Stimulated activated CD8-positive, alpha-beta memory T cell treated with anti-CD3 and anti-CD28 coated beads, Interleukin-4, amount 100 ng/mL, for 1 hour (primary cell): Measurements from ENCODE around the gene TICRR.
A peak's percentile ranks its signal among the peaks of the same experiment; 100 is the strongest.
"Not testable (repeated sequence)": the region's sequence is repeated elsewhere in the genome, so short reads cannot be mapped to it uniquely, and the experiment has no call there.

Source experiments
- DNase-seq, 2 donors: peaks; one replicate each; pipeline ENCODE4 v3.0.0-alpha.2; 2020; ENCODE audit warnings: low read depth in 2 of 2, low spot score in 1 of 2

TICRR gene, protein sequence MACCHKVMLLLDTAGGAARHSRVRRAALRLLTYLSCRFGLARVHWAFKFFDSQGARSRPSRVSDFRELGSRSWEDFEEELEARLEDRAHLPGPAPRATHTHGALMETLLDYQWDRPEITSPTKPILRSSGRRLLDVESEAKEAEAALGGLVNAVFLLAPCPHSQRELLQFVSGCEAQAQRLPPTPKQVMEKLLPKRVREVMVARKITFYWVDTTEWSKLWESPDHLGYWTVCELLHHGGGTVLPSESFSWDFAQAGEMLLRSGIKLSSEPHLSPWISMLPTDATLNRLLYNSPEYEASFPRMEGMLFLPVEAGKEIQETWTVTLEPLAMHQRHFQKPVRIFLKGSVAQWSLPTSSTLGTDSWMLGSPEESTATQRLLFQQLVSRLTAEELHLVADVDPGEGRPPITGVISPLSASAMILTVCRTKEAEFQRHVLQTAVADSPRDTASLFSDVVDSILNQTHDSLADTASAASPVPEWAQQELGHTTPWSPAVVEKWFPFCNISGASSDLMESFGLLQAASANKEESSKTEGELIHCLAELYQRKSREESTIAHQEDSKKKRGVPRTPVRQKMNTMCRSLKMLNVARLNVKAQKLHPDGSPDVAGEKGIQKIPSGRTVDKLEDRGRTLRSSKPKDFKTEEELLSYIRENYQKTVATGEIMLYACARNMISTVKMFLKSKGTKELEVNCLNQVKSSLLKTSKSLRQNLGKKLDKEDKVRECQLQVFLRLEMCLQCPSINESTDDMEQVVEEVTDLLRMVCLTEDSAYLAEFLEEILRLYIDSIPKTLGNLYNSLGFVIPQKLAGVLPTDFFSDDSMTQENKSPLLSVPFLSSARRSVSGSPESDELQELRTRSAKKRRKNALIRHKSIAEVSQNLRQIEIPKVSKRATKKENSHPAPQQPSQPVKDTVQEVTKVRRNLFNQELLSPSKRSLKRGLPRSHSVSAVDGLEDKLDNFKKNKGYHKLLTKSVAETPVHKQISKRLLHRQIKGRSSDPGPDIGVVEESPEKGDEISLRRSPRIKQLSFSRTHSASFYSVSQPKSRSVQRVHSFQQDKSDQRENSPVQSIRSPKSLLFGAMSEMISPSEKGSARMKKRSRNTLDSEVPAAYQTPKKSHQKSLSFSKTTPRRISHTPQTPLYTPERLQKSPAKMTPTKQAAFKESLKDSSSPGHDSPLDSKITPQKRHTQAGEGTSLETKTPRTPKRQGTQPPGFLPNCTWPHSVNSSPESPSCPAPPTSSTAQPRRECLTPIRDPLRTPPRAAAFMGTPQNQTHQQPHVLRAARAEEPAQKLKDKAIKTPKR (N-terminal part only)

DNA sequence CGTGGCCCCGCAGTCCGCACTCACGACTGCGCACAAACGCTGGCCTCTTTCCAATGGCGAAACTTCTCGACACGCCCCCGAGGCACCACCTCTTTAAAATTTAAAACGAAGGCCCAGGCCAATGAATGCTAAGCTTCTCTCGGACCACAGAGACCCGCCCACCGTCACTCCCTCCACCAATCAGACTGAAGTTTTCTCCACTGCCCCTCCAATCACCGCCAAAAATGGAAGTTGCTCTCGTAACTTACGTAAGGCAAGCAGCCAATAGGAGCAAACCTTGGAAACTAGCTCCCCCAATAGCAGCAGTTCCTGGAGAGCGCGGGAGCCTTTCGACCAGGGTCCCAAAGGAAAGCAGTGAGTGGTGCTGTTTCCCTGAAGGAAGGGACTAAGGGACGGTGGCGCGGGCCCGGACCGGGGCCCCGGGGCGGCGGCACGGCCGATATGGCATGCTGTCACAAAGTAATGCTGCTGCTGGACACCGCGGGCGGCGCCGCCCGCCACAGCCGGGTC, at the start of gene TICRR:
Gene TICRR, plus strand, starts transcription at position 324 of the 510 bp plus-strand sequence. Its CDS starts 118 bp downstream, at position 442.
- peak; percentile 69 to 87 for DNase-seq

DNA sequence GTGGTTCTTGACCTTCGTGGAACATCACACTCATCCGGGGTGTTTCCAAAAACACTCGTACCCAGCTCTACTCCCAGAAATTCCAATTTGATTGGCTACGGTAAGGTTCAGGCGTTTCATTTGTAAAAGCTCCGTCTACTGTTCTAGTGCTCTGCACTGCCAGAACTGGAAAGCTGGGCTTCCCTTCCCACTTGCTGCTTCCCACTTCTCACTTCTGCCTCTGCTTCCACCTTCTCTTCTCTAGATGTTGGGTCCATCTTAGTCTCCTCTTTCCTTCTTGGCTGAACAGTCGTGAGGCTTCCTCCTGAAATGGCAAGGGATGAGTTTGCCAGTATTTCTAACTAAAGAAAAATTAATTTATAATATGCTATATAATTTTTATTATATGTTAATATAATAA, 49.1 kb upstream of the TICRR start:
- no peak for DNase-seq

DNA sequence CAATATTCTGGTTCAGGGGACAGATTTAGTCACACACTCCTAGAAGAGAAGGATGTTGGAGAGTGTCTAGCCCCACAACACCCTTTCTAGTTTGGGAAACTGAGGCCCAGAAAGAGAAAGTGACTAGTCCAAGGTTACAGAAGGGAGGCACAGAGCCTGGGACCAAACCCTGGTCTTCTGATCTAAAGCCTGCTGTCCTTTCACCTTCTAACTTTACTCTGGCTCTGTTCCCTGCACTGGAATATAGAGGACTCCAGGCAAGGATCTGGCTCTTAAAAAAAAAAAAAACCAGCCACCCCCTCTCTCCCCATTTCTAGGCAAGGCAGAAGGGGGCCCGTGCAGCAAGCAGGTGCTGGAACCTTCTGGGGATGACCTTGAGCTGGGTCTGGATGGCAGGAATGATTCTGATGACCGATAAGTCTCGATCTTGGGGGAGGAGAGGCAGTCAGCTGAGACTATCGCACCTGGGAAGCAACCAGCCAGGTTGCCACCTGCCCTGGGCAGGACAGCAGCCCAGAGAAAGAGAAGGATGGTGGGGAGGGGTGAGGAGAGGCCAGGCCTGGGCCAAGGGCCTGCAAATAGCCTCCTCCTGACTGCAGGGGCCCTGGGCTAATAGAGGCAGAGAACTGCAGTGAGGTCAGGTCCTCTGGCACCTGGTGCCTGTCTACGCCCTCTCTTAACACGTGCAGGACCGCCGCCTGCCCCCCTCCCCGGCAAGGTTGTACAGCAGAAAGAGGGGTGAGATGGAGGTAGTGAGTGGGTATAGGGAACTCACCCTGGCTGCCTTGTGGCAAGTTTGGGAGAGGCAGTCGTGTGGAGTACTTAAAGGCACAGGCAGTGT, 48.4 kb upstream of the TICRR start:
- DNase-seq = no peak

DNA sequence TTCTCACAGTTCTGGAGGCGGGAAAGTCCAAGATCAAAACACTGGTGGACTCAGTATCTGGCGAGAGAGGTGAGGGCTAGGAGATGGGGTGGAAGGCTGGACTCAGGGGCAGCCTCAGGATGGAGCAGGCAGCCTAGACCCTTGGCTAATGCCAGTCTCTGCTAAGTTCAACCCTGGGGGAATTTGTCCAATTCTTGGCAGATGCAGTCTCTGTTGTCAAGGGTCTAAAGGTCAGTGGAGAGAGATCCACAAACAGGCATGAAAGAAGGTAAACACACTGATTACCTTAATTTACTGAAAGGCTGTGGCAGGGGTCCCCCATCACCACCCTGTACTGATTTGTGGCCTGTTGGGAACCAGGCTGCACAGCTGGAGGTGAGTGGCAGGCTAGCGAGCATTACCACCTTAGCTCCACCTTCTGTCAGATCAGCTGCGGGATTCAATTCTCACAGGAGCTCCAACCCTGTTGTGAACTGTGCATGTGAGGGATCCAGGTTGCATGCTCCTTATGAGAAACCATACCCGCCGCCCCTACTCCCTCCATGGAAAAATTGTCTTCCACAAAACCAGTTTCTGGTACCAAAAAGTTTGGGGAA, 46.4 kb upstream of the TICRR start:
- no peak for DNase-seq

DNA sequence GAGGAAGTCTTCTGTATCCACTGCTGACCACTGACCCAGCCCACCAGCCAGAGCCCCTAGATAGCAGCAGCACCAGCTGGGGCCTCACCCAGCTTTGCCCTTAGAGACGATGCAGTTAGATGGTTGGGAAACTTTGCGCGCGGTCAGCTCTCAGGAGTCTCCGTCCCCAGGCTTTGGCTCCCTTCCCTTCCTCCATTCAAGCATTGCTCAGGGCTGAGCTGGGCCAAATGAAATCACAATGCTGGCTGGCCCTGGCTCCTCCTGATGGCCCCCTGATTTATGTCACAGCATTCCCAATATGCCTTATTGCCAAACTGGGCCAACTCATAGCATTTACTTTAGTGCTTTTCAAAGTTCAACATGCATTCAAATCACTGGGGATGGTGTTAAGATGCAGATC, 44.3 kb upstream of the TICRR start:
- no peak for DNase-seq

DNA sequence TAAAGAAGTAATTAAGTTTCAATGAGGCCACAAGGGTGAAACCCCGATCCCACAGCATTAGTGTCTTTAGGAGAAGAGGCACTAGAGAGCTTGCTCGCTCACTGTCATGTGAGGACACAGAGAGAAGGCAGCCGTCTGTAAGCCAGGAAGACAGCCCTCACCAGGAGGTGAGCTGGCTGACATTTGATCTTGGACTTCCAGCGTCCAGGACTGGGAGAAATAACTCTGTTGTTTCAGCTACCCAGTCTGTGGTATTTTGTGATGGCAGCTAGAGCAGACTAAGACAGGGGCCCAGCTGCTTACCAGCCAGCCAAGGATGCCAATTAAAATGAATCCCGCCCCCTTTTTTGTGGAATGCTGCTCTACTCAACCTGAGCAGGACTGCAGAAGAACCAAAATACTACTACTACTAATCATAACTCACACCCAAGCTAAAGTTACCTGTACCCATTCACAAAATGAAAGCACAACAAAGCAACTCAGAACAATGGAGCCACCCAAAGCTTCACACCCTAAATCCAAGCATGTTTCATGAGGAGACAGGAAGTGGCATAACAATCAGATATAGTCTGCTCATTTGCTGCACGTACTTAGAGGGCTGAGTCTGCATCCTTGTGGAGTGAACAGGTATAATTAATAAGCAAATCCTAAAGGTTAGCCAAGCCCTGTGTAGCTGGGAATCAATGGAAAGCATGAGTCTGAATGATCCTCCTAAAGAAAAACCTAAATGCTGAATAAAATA, 43.3 kb upstream of the TICRR start:
- DNase-seq = no peak

DNA sequence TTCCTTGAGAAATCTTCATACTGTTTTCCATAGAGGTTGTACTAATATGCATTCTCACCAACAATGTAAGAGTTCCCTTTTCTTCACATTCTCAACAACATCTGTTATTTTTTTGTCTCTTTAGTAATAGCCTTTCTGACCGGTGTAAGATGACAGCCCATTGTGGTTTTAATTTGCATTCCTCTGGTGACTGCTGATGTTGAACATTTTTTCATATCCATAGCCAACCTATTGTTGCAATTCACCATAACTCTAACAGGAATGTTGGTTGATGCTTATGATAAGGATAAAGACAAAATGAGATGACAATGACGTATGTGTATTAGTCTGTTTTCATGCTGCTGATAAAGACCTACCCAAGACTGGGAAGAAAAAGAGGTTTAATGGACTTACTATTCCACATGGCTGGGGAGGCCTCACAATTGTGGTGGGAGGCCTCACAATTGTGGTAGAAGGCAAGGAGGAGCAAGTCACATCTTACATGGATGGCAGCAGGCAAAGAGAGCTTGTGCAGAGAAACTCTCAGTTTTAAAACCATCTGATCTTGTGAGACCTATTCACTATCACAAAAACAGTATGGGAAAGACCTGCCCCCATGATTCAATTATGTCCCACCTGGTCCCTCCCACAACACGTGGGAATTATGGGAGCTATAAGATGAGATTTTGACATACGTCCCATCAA, 41.3 kb upstream of the TICRR start:
- no peak for DNase-seq

DNA sequence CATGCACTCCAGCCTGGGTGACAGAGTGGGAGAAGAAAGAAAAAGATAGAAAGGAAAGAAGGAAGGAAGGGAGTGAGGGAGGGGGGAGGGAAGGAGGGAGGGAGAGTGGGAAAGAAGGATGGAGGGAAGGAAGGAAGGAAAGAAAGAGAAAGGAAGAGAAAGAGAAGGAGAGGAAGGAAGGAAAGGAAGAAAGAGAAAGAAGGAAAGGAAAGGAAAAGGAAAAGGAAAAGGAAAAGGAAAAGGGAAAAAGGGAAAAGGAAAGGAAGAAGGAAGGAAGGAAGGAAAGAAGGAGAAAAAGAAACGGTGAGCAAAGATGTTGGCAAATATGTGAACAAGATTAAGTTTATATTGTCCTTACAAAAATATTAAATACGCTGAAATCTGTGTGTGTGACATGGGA, 36.2 kb upstream of the TICRR start:
- DNase-seq = no peak

DNA sequence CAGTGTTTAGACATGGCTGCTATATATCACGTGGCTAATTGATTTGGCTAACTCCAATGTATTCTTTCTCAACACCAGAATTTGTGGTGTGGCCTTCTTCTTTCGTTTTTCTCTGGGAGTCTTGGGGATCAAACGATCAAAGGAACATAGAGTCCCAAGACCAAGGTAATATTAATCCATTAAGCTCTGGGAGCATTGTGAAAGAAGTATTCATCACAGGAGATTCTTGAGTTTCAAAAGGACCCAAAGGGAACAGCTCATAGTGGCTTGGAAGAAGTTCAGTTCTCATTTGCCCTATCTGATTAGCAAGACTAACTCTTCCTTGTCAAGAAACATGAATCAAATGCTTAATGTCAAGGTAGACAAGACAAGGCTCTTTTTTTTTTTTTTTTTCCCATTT, 32.9 kb upstream of the TICRR start:
- DNase-seq = no peak

DNA sequence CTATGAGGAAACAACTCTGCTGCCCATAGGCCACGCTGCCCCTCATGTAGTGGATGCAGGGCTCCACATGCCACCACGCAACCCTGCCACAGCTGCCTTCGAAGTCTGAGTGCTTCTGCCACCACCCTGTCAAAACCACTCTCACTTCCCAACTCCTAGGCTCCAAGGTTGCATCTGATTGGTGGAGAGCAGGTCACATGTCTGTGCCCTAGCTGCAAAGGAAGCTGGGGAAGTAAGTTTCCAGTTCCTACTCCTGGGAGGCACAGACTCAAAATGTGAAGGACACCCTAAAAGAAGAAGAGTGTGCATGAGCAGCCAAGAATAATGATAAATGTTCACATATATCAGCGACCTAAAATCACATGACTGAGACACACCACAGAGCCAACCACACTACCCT, 31.9 kb upstream of the TICRR start:
- DNase-seq = no peak

DNA sequence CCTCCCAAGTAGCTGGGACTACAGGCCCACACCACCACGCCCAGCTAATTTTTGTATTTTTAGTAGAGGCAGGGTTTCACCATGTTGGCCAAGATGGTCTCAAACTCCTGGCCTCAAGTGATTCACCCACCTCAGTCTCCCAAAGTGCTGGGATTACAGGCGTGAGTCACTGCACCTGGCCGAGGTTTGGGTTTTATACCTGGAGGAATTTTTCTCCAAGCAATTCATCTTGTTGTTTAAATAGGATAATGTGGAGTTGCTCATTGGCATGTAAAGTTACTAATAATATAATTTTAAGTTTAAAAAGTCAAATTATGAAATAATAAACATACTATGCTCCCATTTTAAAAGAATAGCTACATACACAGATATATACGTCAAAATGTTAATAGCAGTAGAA, 26.1 kb upstream of the TICRR start:
- DNase-seq = not testable (repeated sequence)

DNA sequence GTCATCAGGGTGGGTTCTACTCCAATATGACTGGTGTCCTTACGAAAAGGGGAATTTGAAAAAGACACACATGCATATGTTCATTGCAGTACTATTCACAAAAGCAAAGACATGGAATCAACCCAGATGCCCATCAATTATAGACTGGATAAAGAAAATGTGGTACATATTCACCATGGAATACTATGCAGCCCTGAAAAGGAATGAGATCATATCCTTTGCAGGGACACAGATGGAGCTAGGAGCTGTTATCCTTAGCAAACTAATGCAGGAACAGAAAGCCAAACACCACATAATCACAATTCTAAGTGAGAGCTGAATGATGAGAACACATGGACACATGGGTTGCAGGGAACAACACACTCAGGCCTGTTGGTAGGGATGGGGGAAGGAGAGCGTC, 24.8 kb upstream of the TICRR start:
- no peak for DNase-seq

DNA sequence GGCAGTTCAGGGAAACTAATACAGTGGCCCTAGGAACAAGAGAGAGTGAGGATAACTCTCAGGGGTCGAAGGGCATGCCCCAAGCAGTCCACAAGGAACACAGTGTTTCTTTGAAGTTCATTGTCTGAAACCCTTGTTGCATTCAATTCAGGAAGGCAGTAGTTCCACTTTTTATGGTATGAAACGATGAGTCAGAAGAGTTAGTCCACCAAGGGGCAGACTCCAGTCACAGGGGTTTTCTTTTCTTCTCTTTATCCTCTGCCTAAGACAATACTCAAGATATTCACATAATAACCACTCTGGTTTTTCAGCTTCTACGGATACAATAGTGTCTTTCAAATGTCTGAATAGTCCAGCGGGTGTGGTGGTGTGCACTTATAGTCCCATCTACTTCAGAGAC, 23.7 kb upstream of the TICRR start:
- DNase-seq = no peak

DNA sequence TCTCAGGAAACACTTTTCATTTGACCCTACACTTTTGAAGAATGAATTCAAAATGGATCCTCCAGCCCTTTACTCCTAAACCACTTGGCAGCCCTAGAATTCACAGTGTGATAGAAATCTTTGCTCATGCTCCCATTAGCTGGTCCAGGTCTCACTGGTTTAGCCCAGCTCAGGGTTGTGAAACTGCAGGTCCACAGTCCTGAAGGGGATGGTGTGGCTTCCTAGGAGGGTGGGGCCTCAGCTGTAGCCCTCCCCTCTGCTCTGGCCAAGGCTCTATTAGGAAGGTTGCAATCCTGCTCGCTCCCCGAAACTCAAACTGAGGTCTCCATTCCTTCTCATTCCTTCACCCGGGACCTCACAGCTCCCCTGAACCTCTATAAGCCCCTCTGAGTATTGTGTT, 21.6 kb upstream of the TICRR start:
- no peak for DNase-seq

DNA sequence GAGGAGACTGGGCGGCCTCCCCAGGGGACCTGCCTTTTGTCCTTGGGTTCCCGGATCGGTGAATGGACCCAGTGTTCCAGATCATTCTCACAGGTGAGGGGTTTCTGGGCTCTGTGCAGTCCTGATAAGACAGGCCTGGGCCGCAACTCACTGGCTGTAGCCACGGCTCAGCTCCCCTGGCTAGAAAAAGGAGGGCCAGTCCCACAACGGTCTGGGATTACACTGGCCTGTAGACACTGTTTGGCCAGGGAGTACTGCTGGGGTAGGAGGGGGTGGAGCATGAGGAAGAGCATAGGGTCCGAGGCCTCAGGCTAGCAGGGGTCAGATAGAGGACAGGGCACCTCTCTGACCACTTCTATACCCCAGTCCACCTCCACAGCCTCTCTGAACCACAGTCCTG, 21.0 kb upstream of the TICRR start:
- DNase-seq = no peak

DNA sequence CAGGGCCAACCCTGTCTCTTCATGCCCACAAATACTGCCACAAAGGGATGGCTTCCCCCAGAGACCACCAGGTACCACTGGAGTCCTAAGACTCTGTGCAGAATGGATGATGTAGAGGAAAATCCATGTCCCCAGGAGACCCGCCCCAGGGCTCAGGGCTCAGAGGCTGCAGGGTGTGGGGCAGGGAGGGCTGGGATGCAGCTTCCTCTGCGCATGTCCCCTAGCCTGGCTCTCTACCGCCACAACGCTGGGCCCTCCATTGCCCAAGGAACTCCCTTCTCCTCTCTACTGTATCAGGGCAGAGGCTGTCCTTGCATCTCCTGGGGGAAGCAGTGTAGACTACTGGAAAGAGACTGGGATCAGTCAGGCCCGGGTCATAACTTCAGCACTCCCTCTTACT, 19.5 kb upstream of the TICRR start:
- no peak for DNase-seq

DNA sequence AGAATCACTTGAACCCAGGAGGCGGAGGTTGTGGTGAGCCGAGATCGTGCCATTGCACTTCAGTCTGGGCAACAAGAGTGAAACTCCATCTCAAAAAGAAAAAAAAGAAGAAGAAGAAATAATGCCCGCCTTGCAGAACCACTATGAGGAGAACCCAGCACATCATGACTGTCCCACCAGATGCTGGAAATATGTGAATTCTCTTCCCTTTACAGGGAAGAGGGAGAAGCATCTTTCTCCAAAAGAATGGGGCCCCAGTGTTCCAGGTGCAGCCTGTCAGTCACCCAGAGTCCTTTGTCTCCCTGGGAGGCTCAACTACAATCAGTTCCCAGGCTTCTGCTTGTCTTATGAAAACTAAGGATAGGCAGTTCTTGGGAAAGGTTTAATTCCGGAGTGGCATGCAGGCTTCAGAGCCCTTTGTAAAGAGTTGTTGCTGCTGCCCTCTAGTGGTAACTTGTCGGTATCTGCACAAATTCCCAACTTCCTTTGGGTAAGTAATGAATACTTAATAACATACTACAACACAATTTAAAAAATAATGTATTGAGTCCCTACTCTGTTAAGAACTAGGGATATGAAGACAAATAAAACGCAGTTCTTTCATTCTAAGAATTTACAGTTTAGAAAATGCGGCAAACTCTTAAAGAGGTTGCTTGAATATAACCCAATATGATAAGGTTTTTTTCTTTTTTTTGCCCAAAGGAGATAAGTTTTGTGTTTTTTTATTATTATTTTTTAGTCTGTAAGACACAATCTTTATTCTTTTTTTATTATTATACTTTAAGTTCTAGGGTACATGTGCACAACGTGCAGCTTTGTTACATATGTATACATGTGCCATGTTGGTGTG, 18.6 kb upstream of the TICRR start:
- peak in 1 of 2 donors; percentile 8 for DNase-seq

DNA sequence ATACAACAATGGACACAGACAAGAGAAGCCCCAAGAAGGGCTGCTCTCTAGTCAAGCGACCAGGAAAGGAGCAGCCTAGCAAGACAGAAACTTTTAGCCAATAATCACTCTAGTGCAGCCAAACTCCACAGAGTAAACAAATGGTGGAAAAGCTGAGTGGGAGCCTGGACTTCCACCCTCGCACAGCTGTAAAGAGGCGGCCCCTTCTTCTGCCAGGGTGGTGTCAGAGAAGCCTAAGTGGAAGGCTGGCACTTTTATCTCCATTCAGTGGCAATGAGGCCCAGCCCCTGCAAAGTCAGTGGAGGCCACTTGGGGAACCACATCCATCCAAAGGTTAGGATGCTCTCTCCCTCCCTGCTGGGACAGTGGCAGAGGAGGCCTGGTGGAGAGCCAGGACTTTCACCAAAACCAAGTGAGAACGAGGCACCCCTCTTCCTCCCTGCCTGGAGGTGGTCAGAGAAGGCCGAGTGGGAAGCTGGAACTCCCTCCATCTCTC, 15.5 kb upstream of the TICRR start:
- DNase-seq = no peak
